GM23248 (cell line): Measurements from ENCODE around the gene RGL1. TPM values are rescaled to one million over a fixed set of nuclear protein-coding genes. Genes with fewer than 3 reads are reported as not detected.

Source experiments
- DNase-seq: peaks from one replicate; pipeline ENCODE4 v3.0.0-alpha.2; 2015
- H2AFZ ChIP-seq: fragments of 200-600 bp; sonication (generic); 2 replicates; pipeline ENCODE4 v1.6.1; 2016; ENCODE audit warnings: antibody characterized with exemption
- H3F3A ChIP-seq: fragments of 200-600 bp; sonication (generic); 2 replicates; pipeline ENCODE4 v1.6.1; 2016; ENCODE audit warnings: mild to moderate bottlenecking, antibody characterized with exemption, mixed run types; ENCODE audit not compliant: insufficient read depth
- H3K27ac ChIP-seq: fragments of 200-600 bp; sonication (generic); 2 replicates; pipeline ENCODE4 v1.5.1; 2016; ENCODE audit warnings: mild to moderate bottlenecking
- H3K27me3 ChIP-seq: fragments of 200-600 bp; sonication (generic); replicated peaks from 2 replicates; pipeline ENCODE4 v1.6.1; 2016; ENCODE audit warnings: mild to moderate bottlenecking; ENCODE audit not compliant: insufficient read depth
- H3K36me3 ChIP-seq: fragments of 200-600 bp; sonication (generic); 2 replicates; pipeline ENCODE4 v1.6.1; 2016; ENCODE audit warnings: low read depth, mild to moderate bottlenecking
- H3K4me1 ChIP-seq: fragments of 200-600 bp; sonication (generic); 2 replicates; pipeline ENCODE4 v1.6.1; 2016; ENCODE audit warnings: mild to moderate bottlenecking; ENCODE audit not compliant: insufficient read depth
- H3K4me2 ChIP-seq: fragments of 200-600 bp; sonication (generic); one replicate; pipeline ENCODE4 v1.6.1; 2016; ENCODE audit warnings: mild to moderate bottlenecking; ENCODE audit not compliant: unreplicated experiment
- H3K4me3 ChIP-seq: fragments of 200-600 bp; sonication (generic); 2 replicates; pipeline ENCODE4 v1.5.1; 2016; ENCODE audit warnings: mild to moderate bottlenecking
- H3K79me2 ChIP-seq: fragments of 200-600 bp; sonication (generic); 2 replicates; pipeline ENCODE4 v1.6.1; 2016; ENCODE audit warnings: mild to moderate bottlenecking; ENCODE audit not compliant: insufficient read depth
- H3K9ac ChIP-seq: fragments of 200-600 bp; sonication (generic); 2 replicates; pipeline ENCODE4 v1.6.1; 2016; ENCODE audit warnings: mild to moderate bottlenecking
- H3K9me2 ChIP-seq: fragments of 200-600 bp; sonication (generic); 2 replicates; pipeline ENCODE4 v1.6.1; 2016; ENCODE audit warnings: mixed run types, mild to moderate bottlenecking, moderate library complexity; ENCODE audit not compliant: insufficient read depth
- H3K9me3 ChIP-seq: fragments of 200-600 bp; sonication (generic); one replicate; pipeline ENCODE4 v1.6.1; 2017; ENCODE audit warnings: low read depth
- H4K20me1 ChIP-seq: fragments of 200-600 bp; sonication (generic); 2 replicates; pipeline ENCODE4 v1.6.0; 2016; ENCODE audit not compliant: insufficient read depth
- EZH2 ChIP-seq: fragments of 200-600 bp; sonication (generic); IDR thresholded peaks from 2 replicates; pipeline ENCODE4 v1.6.1; 2018; ENCODE audit warnings: antibody characterized with exemption, mild to moderate bottlenecking; ENCODE audit not compliant: insufficient read depth, poor library complexity, severe bottlenecking
- EZH2phosphoT487 ChIP-seq: fragments of 200-600 bp; sonication (generic); IDR thresholded peaks from 2 replicates; pipeline ENCODE4 v1.6.1; 2018; ENCODE audit warnings: antibody characterized with exemption, moderate library complexity, mild to moderate bottlenecking, low read depth; ENCODE audit not compliant: insufficient read depth
- WGBS, 2 experiments: methylation state at CpG; one replicate each; pipeline ENCODE4 v1.1.6; 2015 to 2017; ENCODE audit warnings: low lambda C conversion rate in 2 of 2, low coverage in 1 of 2; ENCODE audit errors: missing lambda C conversion rate in 2 of 2; 5-methylcytosine and 5-hydroxymethylcytosine counted together
- in situ Hi-C: fragments of 300-500 bp; cut with MboI; formaldehyde crosslinking; loops from 2 replicates; pipeline ENCODE4 v1.15.0; 2020
- polyA plus RNA-seq: library from polyadenylated mRNA; unstranded; fragments of >200 nt; fragmentation: Nextera tagmentation; extraction: Ambion mirVana; gene quantifications from 2 replicates; pipeline ENCODE4 v1.2.1, GENCODE V29; 2016
- total RNA-seq: library from RNA; depleted of rRNA; stranded (reverse); fragments of >200 nt; shearing (Covaris generic); gene quantifications from 2 replicates; pipeline ENCODE4 v1.2.3, GENCODE V29; 2014

RGL1 gene
- total and polyA plus RNA-seq, 2 experiments from 2014 or later, result 9.4 to 13.4 TPM

- no peaks in the 10 kb centered on the region for H3K9me2 ChIP-seq
- H3K79me2 ChIP-seq, result peaks cover 47% of the 10 kb centered on the region
- 5 to 17% methylated on average over 1 of the region's 1 CpG for WGBS, 2 experiments
- in situ Hi-C loops, result no loop called here
- no peaks in the 10 kb centered on the region for H3K36me3 ChIP-seq
- H4K20me1 ChIP-seq, result no peaks in the 10 kb centered on the region
- H3K4me1 ChIP-seq, result peaks cover 21% of the 10 kb centered on the region
- no peaks in the 10 kb centered on the region for H3K9me3 ChIP-seq
- peak; percentile 58 for DNase-seq
- peak overlapping the region; percentile 56 for H3K4me2 ChIP-seq
- no peaks in the 10 kb centered on the region for H3K27me3 ChIP-seq
- peak overlapping the region; percentile 37 for H2AFZ ChIP-seq
- H3K4me3 ChIP-seq, result peak overlapping the region; percentile 35
- H3K27ac ChIP-seq, result peak overlapping the region; percentile 63
- peaks cover 24% of the 10 kb centered on the region for H3F3A ChIP-seq
- H3K9ac ChIP-seq, result peak overlapping the region; percentile 24
- TF ChIP-seq EZH2 (no peak), EZH2phosphoT487 (no peak)
These were observed 16.5 kb downstream of the RGL1 start for GRCh38 chr1:183821309-183821888.

- in situ Hi-C loops, result no loop called here
- H3K79me2 ChIP-seq, result peaks cover 43% of the 10 kb centered on the region
- no peaks in the 10 kb centered on the region for H3K9me3 ChIP-seq
- H3K27me3 ChIP-seq, result no peaks in the 10 kb centered on the region
- peak overlapping the region; percentile 56 for H3K4me2 ChIP-seq
- DNase-seq, result peak; percentile 69
- H3K36me3 ChIP-seq, result no peaks in the 10 kb centered on the region
- 1 to 7% methylated on average over 3 of the region's 3 CpGs for WGBS, 2 experiments
- H3K9me2 ChIP-seq, result no peaks in the 10 kb centered on the region
- H3K27ac ChIP-seq, result peak overlapping the region; percentile 63
- TF ChIP-seq EZH2 (no peak), EZH2phosphoT487 (no peak)
- H3K4me3 ChIP-seq, result peak overlapping the region; percentile 35
- H4K20me1 ChIP-seq, result no peaks in the 10 kb centered on the region
- H2AFZ ChIP-seq, result peak overlapping the region; percentile 37
- peaks cover 21% of the 10 kb centered on the region for H3K4me1 ChIP-seq
- peaks cover 24% of the 10 kb centered on the region for H3F3A ChIP-seq
- H3K9ac ChIP-seq, result peak overlapping the region; percentile 35
These were observed 17.1 kb downstream of the RGL1 start for GRCh38 chr1:183821889-183822611.

GRCh38 chr1:183824291-183824690 lies 19.4 kb downstream of the RGL1 start:
- H3K27ac ChIP-seq, result no peak overlapping the region
- H3K9me3 ChIP-seq, result no peaks in the 10 kb centered on the region
- H2AFZ ChIP-seq, result no peak overlapping the region
- H3K36me3 ChIP-seq, result no peaks in the 10 kb centered on the region
- 94 to 100% methylated on average over 1 of the region's 1 CpG for WGBS, 2 experiments
- no peaks in the 10 kb centered on the region for H3K27me3 ChIP-seq
- no peak overlapping the region for H3K4me2 ChIP-seq
- H3K79me2 ChIP-seq, result peaks cover 32% of the 10 kb centered on the region
- H3K9ac ChIP-seq, result no peak overlapping the region
- TF ChIP-seq EZH2 (no peak), EZH2phosphoT487 (no peak)
- in situ Hi-C loops, result no loop called here
- DNase-seq, result no peak
- H4K20me1 ChIP-seq, result no peaks in the 10 kb centered on the region
- H3F3A ChIP-seq, result peaks cover 24% of the 10 kb centered on the region
- H3K4me1 ChIP-seq, result peaks cover 21% of the 10 kb centered on the region
- no peaks in the 10 kb centered on the region for H3K9me2 ChIP-seq
- no peak overlapping the region for H3K4me3 ChIP-seq

DNA sequence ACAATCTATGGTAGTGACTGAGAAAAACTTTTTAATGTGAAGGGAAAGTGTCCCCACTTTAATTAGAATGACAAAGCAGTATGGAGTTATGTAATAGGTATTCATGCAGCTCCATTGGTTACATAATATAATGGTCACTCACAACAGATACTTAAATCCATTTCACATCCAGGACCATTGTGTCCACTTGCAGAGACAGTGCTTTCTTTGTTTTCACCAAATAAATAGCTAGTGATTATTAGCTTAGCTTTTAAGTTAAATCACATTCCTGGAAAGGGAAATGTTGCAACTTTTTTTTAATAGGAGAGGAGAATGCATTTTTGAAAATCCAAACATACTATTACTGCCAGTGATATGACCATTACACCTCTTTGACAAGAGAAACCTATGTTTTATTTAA lies 22.9 kb downstream of the RGL1 start:
- no peak for TF ChIP-seq EZH2
- no peak for TF ChIP-seq EZH2phosphoT487
- Histone ChIP-seq H3K79me2 (peaks cover 17% of the 10 kb centered on the region), H2AFZ (no peak overlapping the region), H3K4me3 (no peak overlapping the region), H3K9ac (no peak overlapping the region), H3K4me1 (peaks cover 3% of the 10 kb centered on the region), H3K36me3 (no peaks in the 10 kb centered on the region), H3K27ac (no peak overlapping the region), H4K20me1 (no peaks in the 10 kb centered on the region), H3K9me3 (no peaks in the 10 kb centered on the region), H3K4me2 (no peak overlapping the region), H3F3A (peaks cover 7% of the 10 kb centered on the region; the same call in 1 of the 2 replicates), H3K27me3 (no peaks in the 10 kb centered on the region), H3K9me2 (no peaks in the 10 kb centered on the region)
- no peak for DNase-seq
- in situ Hi-C loops, result no loop called here
